Stomach (tissue), 9 donors: Measurements from ENCODE around the gene PDLIM4. TPM values are rescaled to one million over a fixed set of nuclear protein-coding genes. Genes with fewer than 3 reads are reported as not detected.

Source experiments
- DNase-seq, 2 donors: peaks; one replicate each; pipeline versions ENCODE4 v3.0.0 to v3.0.0-alpha.2; 2013 to 2019
- H3K27ac ChIP-seq, 5 donors: fragments of 200-600 bp in 4 of 5; sonication (generic) in 4 of 5; one replicate each; pipeline ENCODE4 v1.5.1; 2013 to 2019; ENCODE audit warnings: mild to moderate bottlenecking in 1 of 5, moderate library complexity in 1 of 5
- H3K27me3 ChIP-seq, 3 donors: fragments of 200-600 bp; sonication (generic); one replicate each; pipeline ENCODE4 v1.5.1; 2017 to 2019; ENCODE audit warnings: mixed run types in 1 of 3
- H3K36me3 ChIP-seq, 4 donors: fragments of 200-600 bp; sonication (generic); 1 replicate in 3 of 4; 2 replicates in 1 of 4; pipeline ENCODE4 v1.5.1; 2016 to 2019
- H3K4me1 ChIP-seq, 4 donors: fragments of 200-600 bp; sonication (generic); one replicate each; pipeline ENCODE4 v1.5.1; 2016 to 2019
- H3K4me3 ChIP-seq, 4 donors: fragments of 200-600 bp; sonication (generic) in 3 of 4; one replicate each; pipeline ENCODE4 v1.5.1; 2016 to 2019; ENCODE audit warnings: mild to moderate bottlenecking in 1 of 4
- H3K9me3 ChIP-seq, 4 donors: fragments of 200-600 bp; sonication (generic); one replicate each; pipeline ENCODE4 v1.5.1; 2016 to 2019
- CTCF ChIP-seq, 7 experiments: fragments of 450-650 bp in 4 of 7; fragments of 200-600 bp in 3 of 7; sonication (generic) in 3 of 7; IDR thresholded peaks; one replicate each; pipeline ENCODE4 v1.5.1; 2016 to 2019; ENCODE audit warnings: antibody characterized with exemption in 7 of 7, control low read depth in 2 of 7, mild to moderate bottlenecking in 1 of 7
- EP300 ChIP-seq: sonication (generic); formaldehyde crosslinking; IDR thresholded peaks from one replicate; pipeline ENCODE4 v1.6.1; 2017; ENCODE audit warnings: antibody characterized with exemption
- POLR2A ChIP-seq, 4 donors: fragments of 450-650 bp; IDR thresholded peaks; one replicate each; pipeline ENCODE4 v1.6.1; 2016; ENCODE audit warnings: antibody characterized with exemption in 4 of 4, control low read depth in 2 of 4, mild to moderate bottlenecking in 1 of 4, moderate library complexity in 1 of 4
- POLR2AphosphoS5 ChIP-seq, 3 donors: sonication (generic); formaldehyde crosslinking; IDR thresholded peaks; one replicate each; pipeline ENCODE4 v1.6.1; 2016; ENCODE audit warnings: antibody characterized with exemption in 3 of 3
- WGBS, 5 donors: extraction: QIAGEN DNeasy Blood & Tissue Kit in 3 of 5; methylation state at CpG; one replicate each; pipeline versions ENCODE4 v1.1.5 to v1.1.7; 2013 to 2018; 5-methylcytosine and 5-hydroxymethylcytosine counted together
- intact Hi-C: fragments of 100-400 bp; cut with DNase I; formaldehyde crosslinking; loops from one replicate; pipeline ENCODE4 v1.15.1; 2023; ENCODE audit warnings: low total_unique reads
- polyA plus RNA-seq, 3 donors: library from polyadenylated mRNA; stranded (reverse); fragments of 200-250 nt; gene quantifications; one replicate each; pipeline ENCODE4 v1.2.3, GENCODE V29; 2013
- total RNA-seq, 5 donors: library from RNA; depleted of rRNA; stranded (reverse); fragments of >200 nt; gene quantifications; one replicate each; pipeline versions ENCODE4 v1.1.0 to v1.2.3, GENCODE V29; 2014 to 2016
- donor health status: healthy with polysubstance abuse.
- donor health status: Bipolar disorder and iron deficiency.
- donor health status: healthy.

The PDLIM4 gene
- total and polyA plus RNA-seq, 8 donors = 11.2 to 52.4 (median 17.0) TPM; not detected in 1

- DNase-seq = no peak
- Histone ChIP-seq H3K36me3 (no peaks in the 10 kb centered on the region), H3K9me3 (no peaks in the 10 kb centered on the region), H3K4me3 (no peak overlapping the region), H3K27ac (no peak overlapping the region), H3K4me1 (no peaks in the 10 kb centered on the region), H3K27me3 (no peaks in the 10 kb centered on the region)
- intact Hi-C loops = no loop called here
- 91 to 95% (median 95%) methylated on average over 3 of the region's 3 CpGs for WGBS, 5 donors
- TF ChIP-seq CTCF (IDR thresholded peaks at IDR 0.05) (no peak), EP300 (no peak), POLR2A (IDR thresholded peaks at IDR 0.05) (no peak), POLR2AphosphoS5 (IDR thresholded peaks at IDR 0.05) (no peak)
Observed at GRCh38 chr5:132235340-132235739, 22.2 kb upstream of the PDLIM4 start.

- H3K9me3 ChIP-seq = no peaks in the 10 kb centered on the region
- H3K36me3 ChIP-seq = no peaks in the 10 kb centered on the region
- H3K27me3 ChIP-seq = no peaks in the 10 kb centered on the region
- no peaks in the 10 kb centered on the region for H3K4me1 ChIP-seq
- intact Hi-C loops = no loop called here
- H3K4me3 ChIP-seq = no peak overlapping the region
- no peak for TF ChIP-seq CTCF (IDR thresholded peaks at IDR 0.05)
- no peak for TF ChIP-seq POLR2A (IDR thresholded peaks at IDR 0.05)
- TF ChIP-seq EP300 = no peak
- no peak for TF ChIP-seq POLR2AphosphoS5 (IDR thresholded peaks at IDR 0.05)
- H3K27ac ChIP-seq = no peak overlapping the region
- 70 to 100% (median 100%) methylated on average over 1 of the region's 1 CpG for WGBS, 5 donors
- DNase-seq = peak in 1 of 2 donors; percentile 0
Observed at GRCh38 chr5:132237141-132237540, 20.4 kb upstream of the PDLIM4 start.

GRCh38 chr5:132237670-132238069, 19.8 kb upstream of the PDLIM4 start:
- Histone ChIP-seq H3K9me3 (no peaks in the 10 kb centered on the region), H3K36me3 (no peaks in the 10 kb centered on the region), H3K27me3 (no peaks in the 10 kb centered on the region), H3K4me1 (no peaks in the 10 kb centered on the region), H3K27ac (no peak overlapping the region), H3K4me3 (no peak overlapping the region)
- no peak for DNase-seq
- WGBS, 5 donors = 84 to 91% (median 89%) methylated on average over 4 of the region's 4 CpGs
- intact Hi-C loops = no loop called here
- no peak for TF ChIP-seq POLR2A (IDR thresholded peaks at IDR 0.05)
- no peak for TF ChIP-seq EP300
- no peak for TF ChIP-seq POLR2AphosphoS5 (IDR thresholded peaks at IDR 0.05)
- TF ChIP-seq CTCF (IDR thresholded peaks at IDR 0.05) = no peak

- no peak overlapping the region for H3K27ac ChIP-seq
- no peak overlapping the region for H3K4me3 ChIP-seq
- intact Hi-C loops = no loop called here
- TF ChIP-seq POLR2AphosphoS5 (IDR thresholded peaks at IDR 0.05) (peak in 1 of 3 donors; percentile 31), POLR2A (IDR thresholded peaks at IDR 0.05) (no peak), EP300 (no peak), CTCF (IDR thresholded peaks at IDR 0.05) (peak in 5 of 7 experiments; percentile 65 to 84 (median 72))
- no peaks in the 10 kb centered on the region for H3K4me1 ChIP-seq
- peak; percentile 83 to 90 for DNase-seq
- 10 to 43% (median 25%) methylated on average over 1 of the region's 1 CpG for WGBS, 5 donors
- no peaks in the 10 kb centered on the region for H3K27me3 ChIP-seq
- H3K36me3 ChIP-seq = no peaks in the 10 kb centered on the region
- no peaks in the 10 kb centered on the region for H3K9me3 ChIP-seq
Observed at GRCh38 chr5:132238169-132238744, 19.2 kb upstream of the PDLIM4 start.
